GM23338 (cell line): ENCODE measurements around the gene ZNF700. TPM values are rescaled to one million over a fixed set of nuclear protein-coding genes. Genes with fewer than 3 reads are reported as not detected.

ENCODE experiments used
- ATAC-seq: fragments of 200-7000 bp; cut with Tn5 transposase; 3 replicates; pipeline ENCODE4 v1.9.1; 2020
- DNase-seq: peaks from one replicate; pipeline ENCODE4 v3.0.0-alpha.2; 2015; ENCODE audit warnings: low spot score
- H2AFZ ChIP-seq: fragments of 200-600 bp; sonication (generic); 2 replicates; pipeline ENCODE4 v1.8.0; 2016; ENCODE audit warnings: antibody characterized with exemption, mild to moderate bottlenecking, moderate library complexity
- H3F3A ChIP-seq: fragments of 200-600 bp; sonication (generic); replicated peaks from 2 replicates; pipeline ENCODE4 v1.8.0; 2017; ENCODE audit warnings: antibody characterized with exemption, mixed run types, low read depth
- H3K27ac ChIP-seq: fragments of 200-600 bp; sonication (generic); 2 replicates; pipeline ENCODE4 v1.6.1; 2016; ENCODE audit warnings: low read depth
- H3K27me3 ChIP-seq: fragments of 200-600 bp; sonication (generic); 2 replicates; pipeline ENCODE4 v1.8.0; 2016; ENCODE audit warnings: mild to moderate bottlenecking, mixed run types, moderate library complexity; ENCODE audit not compliant: insufficient read depth
- H3K36me3 ChIP-seq: fragments of 200-600 bp; sonication (generic); 2 replicates; pipeline ENCODE4 v1.8.0; 2016; ENCODE audit warnings: mild to moderate bottlenecking; ENCODE audit not compliant: insufficient read depth
- H3K4me1 ChIP-seq: fragments of 200-600 bp; sonication (generic); 2 replicates; pipeline ENCODE4 v1.8.0; 2016; ENCODE audit warnings: mild to moderate bottlenecking, moderate library complexity; ENCODE audit not compliant: insufficient read depth
- H3K4me2 ChIP-seq: fragments of 200-600 bp; sonication (generic); 2 replicates; pipeline ENCODE4 v1.7.1; 2017; ENCODE audit warnings: mixed run types
- H3K4me3 ChIP-seq: fragments of 200-600 bp; sonication (generic); 2 replicates; pipeline ENCODE4 v1.6.1; 2016; ENCODE audit warnings: mixed run types
- H3K79me2 ChIP-seq: fragments of 200-600 bp; sonication (generic); replicated peaks from 2 replicates; pipeline ENCODE4 v1.8.0; 2017; ENCODE audit warnings: mild to moderate bottlenecking; ENCODE audit not compliant: insufficient read depth
- H3K9me2 ChIP-seq: fragments of 200-600 bp; sonication (generic); 2 replicates; pipeline ENCODE4 v1.8.0; 2017; ENCODE audit not compliant: insufficient read depth
- H4K20me1 ChIP-seq: fragments of 200-600 bp; sonication (generic); replicated peaks from 2 replicates; pipeline ENCODE4 v1.8.0; 2017; ENCODE audit warnings: mild to moderate bottlenecking; ENCODE audit not compliant: insufficient read depth
- H3K27ac Mint-ChIP-seq: 2 replicates; pipeline ENCODE4 v1.8.0; 2020; ENCODE audit warnings: inconsistent platforms, mild to moderate bottlenecking, moderate library complexity, mixed read lengths
- H3K27me3 Mint-ChIP-seq: 3 replicates; pipeline ENCODE4 v1.8.0; 2022; ENCODE audit warnings: low read depth, mild to moderate bottlenecking, moderate library complexity, mixed read lengths, inconsistent platforms; ENCODE audit not compliant: insufficient read depth, poor library complexity
- H3K36me3 Mint-ChIP-seq: 3 replicates; pipeline ENCODE4 v1.8.0; 2021; ENCODE audit warnings: low read depth, mild to moderate bottlenecking, inconsistent platforms, moderate library complexity, mixed read lengths
- H3K4me1 Mint-ChIP-seq: 3 replicates; pipeline ENCODE4 v1.8.0; 2020; ENCODE audit warnings: mild to moderate bottlenecking, inconsistent platforms, mixed read lengths
- H3K4me3 Mint-ChIP-seq: 3 replicates; pipeline ENCODE4 v1.8.0; 2021; ENCODE audit warnings: moderate library complexity, mild to moderate bottlenecking, inconsistent platforms, mixed read lengths
- H3K9me3 Mint-ChIP-seq: 3 replicates; pipeline ENCODE4 v1.8.0; 2020; ENCODE audit warnings: moderate library complexity, mild to moderate bottlenecking, inconsistent platforms, mixed read lengths
- CREB1 ChIP-seq: fragments of 250-450 bp; sonication (Bioruptor Pico); IDR thresholded peaks from 2 replicates; pipeline ENCODE4 v1.5.0; 2020; ENCODE audit warnings: low read depth, mild to moderate bottlenecking, moderate library complexity
- EZH2 ChIP-seq: fragments of 200-600 bp; sonication (generic); IDR thresholded peaks from one replicate; pipeline ENCODE4 v1.8.0; 2017; ENCODE audit warnings: antibody characterized with exemption, mild to moderate bottlenecking, low read depth; ENCODE audit not compliant: unreplicated experiment
- EZH2phosphoT487 ChIP-seq: fragments of 200-600 bp; sonication (generic); IDR thresholded peaks from one replicate; pipeline ENCODE4 v1.8.1; 2018; ENCODE audit warnings: antibody characterized with exemption; ENCODE audit not compliant: unreplicated experiment
- JUNB ChIP-seq: IDR thresholded peaks from one replicate; pipeline ENCODE4 v1.6.1; 2016; ENCODE audit warnings: antibody characterized with exemption; ENCODE audit not compliant: unreplicated experiment
- NANOG ChIP-seq: IDR thresholded peaks from 2 replicates; pipeline ENCODE4 v1.6.1; 2016; ENCODE audit warnings: antibody characterized with exemption, borderline replicate concordance
- POLR2AphosphoS5 ChIP-seq: IDR thresholded peaks from 2 replicates; pipeline ENCODE4 v1.6.1; 2016; ENCODE audit warnings: antibody characterized with exemption, low read depth
- STAT1 ChIP-seq: IDR thresholded peaks from one replicate; pipeline ENCODE4 v1.6.1; 2016; ENCODE audit warnings: antibody characterized with exemption; ENCODE audit not compliant: unreplicated experiment
- ZNF114 ChIP-seq: fragments of 250-450 bp; sonication (Bioruptor Pico); IDR thresholded peaks from 2 replicates; pipeline ENCODE4 v1.5.0; 2020; ENCODE audit warnings: mild to moderate bottlenecking, moderate library complexity
- ZNF331 ChIP-seq: fragments of 250-450 bp; sonication (Bioruptor Pico); IDR thresholded peaks from 2 replicates; pipeline ENCODE4 v1.5.0; 2020; ENCODE audit warnings: low read depth, mild to moderate bottlenecking, moderate library complexity
- polyA plus RNA-seq: library from polyadenylated mRNA; unstranded; fragments of >200 nt; fragmentation: Nextera tagmentation; extraction: Ambion mirVana; gene quantifications from 2 replicates; pipeline ENCODE4 v1.2.1, GENCODE V29; 2016
- total RNA-seq: library from RNA; depleted of rRNA; stranded (reverse); fragments of >200 nt; shearing (Covaris generic); gene quantifications from 2 replicates; pipeline ENCODE4 v1.2.3, GENCODE V29; 2014
- TF ChIP-seq, protein P1 (sequence below): IDR thresholded peaks from one replicate; pipeline ENCODE4 v1.6.1; 2018; ENCODE audit warnings: antibody characterized with exemption; ENCODE audit not compliant: unreplicated experiment
- TF ChIP-seq, protein P2 (sequence below), 2 experiments: fragments of 200-600 bp in 1 of 2; sonication (generic) in 1 of 2; conservative IDR thresholded peaks; 2 replicates each; pipeline versions ENCODE4 v1.5.1 to v1.6.1; 2016 to 2017; ENCODE audit warnings: antibody characterized with exemption in 2 of 2, low read depth in 2 of 2, mild to moderate bottlenecking in 2 of 2, moderate library complexity in 1 of 2
- TF ChIP-seq, protein P3 (sequence below): IDR thresholded peaks from 2 replicates; pipeline ENCODE4 v1.6.1; 2016; ENCODE audit warnings: antibody characterized with exemption

Gene ZNF700
- total and polyA plus RNA-seq, 2 experiments from 2014 or later, result 6.0 to 13.6 TPM

DNA sequence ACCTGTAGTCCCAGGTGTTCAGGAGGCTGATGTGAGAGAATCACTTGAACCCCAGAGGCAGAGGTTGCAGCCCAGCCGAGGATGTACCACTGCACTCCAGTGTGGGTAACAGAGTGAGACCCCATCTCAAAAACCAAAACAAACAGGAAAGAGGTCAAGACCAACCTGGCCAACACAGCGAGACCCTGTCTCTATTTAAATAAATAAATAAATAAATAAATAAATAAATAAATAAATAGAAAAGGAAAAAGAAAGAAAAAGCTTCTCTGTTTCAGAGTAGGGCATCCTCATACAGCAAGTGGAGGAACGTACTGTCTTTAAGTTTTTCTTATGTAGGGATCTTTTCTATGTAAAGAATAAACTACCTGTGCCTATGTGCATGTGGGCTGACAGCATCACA lies 2.3 kb downstream of the ZNF700 start (continued):
- TF ChIP-seq, protein P1, sequence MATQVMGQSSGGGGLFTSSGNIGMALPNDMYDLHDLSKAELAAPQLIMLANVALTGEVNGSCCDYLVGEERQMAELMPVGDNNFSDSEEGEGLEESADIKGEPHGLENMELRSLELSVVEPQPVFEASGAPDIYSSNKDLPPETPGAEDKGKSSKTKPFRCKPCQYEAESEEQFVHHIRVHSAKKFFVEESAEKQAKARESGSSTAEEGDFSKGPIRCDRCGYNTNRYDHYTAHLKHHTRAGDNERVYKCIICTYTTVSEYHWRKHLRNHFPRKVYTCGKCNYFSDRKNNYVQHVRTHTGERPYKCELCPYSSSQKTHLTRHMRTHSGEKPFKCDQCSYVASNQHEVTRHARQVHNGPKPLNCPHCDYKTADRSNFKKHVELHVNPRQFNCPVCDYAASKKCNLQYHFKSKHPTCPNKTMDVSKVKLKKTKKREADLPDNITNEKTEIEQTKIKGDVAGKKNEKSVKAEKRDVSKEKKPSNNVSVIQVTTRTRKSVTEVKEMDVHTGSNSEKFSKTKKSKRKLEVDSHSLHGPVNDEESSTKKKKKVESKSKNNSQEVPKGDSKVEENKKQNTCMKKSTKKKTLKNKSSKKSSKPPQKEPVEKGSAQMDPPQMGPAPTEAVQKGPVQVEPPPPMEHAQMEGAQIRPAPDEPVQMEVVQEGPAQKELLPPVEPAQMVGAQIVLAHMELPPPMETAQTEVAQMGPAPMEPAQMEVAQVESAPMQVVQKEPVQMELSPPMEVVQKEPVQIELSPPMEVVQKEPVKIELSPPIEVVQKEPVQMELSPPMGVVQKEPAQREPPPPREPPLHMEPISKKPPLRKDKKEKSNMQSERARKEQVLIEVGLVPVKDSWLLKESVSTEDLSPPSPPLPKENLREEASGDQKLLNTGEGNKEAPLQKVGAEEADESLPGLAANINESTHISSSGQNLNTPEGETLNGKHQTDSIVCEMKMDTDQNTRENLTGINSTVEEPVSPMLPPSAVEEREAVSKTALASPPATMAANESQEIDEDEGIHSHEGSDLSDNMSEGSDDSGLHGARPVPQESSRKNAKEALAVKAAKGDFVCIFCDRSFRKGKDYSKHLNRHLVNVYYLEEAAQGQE, result no peak
- TF ChIP-seq, protein P2, sequence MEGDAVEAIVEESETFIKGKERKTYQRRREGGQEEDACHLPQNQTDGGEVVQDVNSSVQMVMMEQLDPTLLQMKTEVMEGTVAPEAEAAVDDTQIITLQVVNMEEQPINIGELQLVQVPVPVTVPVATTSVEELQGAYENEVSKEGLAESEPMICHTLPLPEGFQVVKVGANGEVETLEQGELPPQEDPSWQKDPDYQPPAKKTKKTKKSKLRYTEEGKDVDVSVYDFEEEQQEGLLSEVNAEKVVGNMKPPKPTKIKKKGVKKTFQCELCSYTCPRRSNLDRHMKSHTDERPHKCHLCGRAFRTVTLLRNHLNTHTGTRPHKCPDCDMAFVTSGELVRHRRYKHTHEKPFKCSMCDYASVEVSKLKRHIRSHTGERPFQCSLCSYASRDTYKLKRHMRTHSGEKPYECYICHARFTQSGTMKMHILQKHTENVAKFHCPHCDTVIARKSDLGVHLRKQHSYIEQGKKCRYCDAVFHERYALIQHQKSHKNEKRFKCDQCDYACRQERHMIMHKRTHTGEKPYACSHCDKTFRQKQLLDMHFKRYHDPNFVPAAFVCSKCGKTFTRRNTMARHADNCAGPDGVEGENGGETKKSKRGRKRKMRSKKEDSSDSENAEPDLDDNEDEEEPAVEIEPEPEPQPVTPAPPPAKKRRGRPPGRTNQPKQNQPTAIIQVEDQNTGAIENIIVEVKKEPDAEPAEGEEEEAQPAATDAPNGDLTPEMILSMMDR (conservative IDR thresholded peaks at IDR 0.05; ENCODE audit: low read depth in 2 of 2), result no peak
- no peak for TF ChIP-seq ZNF114
- no peak for TF ChIP-seq STAT1

DNA sequence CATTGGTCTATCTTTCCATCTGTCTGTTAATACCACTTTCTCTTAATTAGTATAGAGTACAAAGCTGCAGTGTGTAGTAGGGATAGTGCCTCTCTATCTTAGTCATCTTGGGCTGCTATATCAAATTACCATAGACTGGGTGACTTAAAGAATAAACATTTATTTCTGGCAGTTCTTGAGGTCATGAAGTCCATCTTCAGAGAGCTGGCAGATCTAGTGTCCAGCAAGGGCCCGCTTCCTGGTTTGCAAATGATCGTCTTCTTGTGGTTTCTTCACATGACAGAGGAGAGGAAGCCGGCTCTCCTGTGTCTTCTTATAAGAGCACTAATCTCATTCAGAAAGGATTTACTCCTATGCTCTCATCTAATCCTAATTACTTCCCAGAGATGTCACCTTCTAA lies 6.1 kb downstream of the ZNF700 start:
- Histone ChIP-seq H3K27ac (no peak overlapping the region), H3K4me2 (no peak overlapping the region), H3K4me3 (no peak overlapping the region), H3F3A (no peaks in the 10 kb centered on the region), H3K9me2 (no peaks in the 10 kb centered on the region), H3K4me1 (peaks cover 4% of the 10 kb centered on the region; the same call in 1 of the 2 replicates), H2AFZ (no peak overlapping the region), H3K79me2 (peaks cover 78% of the 10 kb centered on the region), H3K36me3 (peaks cover 7% of the 10 kb centered on the region; the same call in 1 of the 2 replicates), H3K27me3 (no peaks in the 10 kb centered on the region), H4K20me1 (peaks cover 8% of the 10 kb centered on the region)
- DNase-seq (no peak), ATAC-seq (no peak)
- peaks cover 29% of the 10 kb centered on the region for H3K36me3 Mint-ChIP-seq
- H3K4me3 Mint-ChIP-seq, result no peak overlapping the region
- no peak overlapping the region for H3K27ac Mint-ChIP-seq
- H3K9me3 Mint-ChIP-seq, result peaks cover 87% of the 10 kb centered on the region
- no peaks in the 10 kb centered on the region for H3K27me3 Mint-ChIP-seq
- no peaks in the 10 kb centered on the region for H3K4me1 Mint-ChIP-seq
- TF ChIP-seq, protein P1, result no peak
- TF ChIP-seq, protein P3, sequence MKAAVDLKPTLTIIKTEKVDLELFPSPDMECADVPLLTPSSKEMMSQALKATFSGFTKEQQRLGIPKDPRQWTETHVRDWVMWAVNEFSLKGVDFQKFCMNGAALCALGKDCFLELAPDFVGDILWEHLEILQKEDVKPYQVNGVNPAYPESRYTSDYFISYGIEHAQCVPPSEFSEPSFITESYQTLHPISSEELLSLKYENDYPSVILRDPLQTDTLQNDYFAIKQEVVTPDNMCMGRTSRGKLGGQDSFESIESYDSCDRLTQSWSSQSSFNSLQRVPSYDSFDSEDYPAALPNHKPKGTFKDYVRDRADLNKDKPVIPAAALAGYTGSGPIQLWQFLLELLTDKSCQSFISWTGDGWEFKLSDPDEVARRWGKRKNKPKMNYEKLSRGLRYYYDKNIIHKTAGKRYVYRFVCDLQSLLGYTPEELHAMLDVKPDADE, result no peak
- TF ChIP-seq, protein P2 (conservative IDR thresholded peaks at IDR 0.05; ENCODE audit: low read depth in 2 of 2), result no peak
- TF ChIP-seq JUNB, result no peak
- no peak for TF ChIP-seq POLR2AphosphoS5
- no peak for TF ChIP-seq ZNF331 (CRISPR knock-in tag)
- TF ChIP-seq NANOG, result no peak
- TF ChIP-seq EZH2phosphoT487, result no peak
- TF ChIP-seq EZH2, result no peak
- TF ChIP-seq STAT1, result no peak
- no peak for TF ChIP-seq CREB1
- TF ChIP-seq ZNF114, result no peak
